HuH-7.5 (cell line): ENCODE measurements around the gene FHIT.
"Not testable (repeated sequence)": the region's sequence is repeated elsewhere in the genome, so short reads cannot be mapped to it uniquely, and the experiment has no call there.

Experiments
- DNase-seq: peaks from one replicate; pipeline ENCODE4 v3.0.0; 2011; ENCODE audit warnings: low spot score

Gene FHIT

DNA sequence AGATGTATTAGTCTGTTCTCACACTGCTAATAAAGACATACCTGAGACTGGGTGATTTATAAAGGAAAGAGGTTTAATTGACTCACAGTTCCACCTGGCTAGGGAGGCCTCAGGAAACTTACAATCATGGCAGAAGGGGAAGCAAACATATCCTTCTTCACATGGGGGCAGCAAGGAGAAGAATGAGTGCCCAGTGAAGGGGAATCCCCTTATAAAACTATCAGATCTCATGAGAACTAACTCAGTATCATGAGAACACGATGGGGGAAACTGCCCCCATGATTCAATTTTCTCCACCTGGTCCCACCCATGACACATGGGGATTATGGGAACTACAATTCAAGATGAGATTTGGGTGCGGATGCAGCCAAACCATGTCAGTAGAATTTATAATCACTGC is 1316.7 kb downstream of the FHIT start:
- DNase-seq = not testable (repeated sequence)

DNA sequence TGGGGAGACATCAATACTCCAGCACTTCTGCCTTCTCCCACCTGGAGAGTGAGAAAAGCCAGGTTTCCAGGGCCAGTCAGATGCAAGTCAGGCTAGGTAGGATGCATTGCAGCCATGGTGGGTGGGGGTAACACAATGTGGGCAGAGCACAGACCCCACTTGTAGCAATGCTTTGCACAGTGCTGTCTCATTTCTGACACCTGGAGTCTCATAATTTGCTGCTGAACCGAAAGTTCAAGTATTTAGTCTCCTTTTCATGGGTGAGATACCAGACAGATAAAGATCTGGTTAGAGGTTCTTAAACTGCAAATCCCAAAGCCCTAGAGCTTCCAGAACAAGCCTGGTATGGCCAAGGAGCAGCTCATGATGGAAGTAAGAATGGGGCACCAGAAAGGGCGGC is 1321.1 kb downstream of the FHIT start:
- no peak for DNase-seq

DNA sequence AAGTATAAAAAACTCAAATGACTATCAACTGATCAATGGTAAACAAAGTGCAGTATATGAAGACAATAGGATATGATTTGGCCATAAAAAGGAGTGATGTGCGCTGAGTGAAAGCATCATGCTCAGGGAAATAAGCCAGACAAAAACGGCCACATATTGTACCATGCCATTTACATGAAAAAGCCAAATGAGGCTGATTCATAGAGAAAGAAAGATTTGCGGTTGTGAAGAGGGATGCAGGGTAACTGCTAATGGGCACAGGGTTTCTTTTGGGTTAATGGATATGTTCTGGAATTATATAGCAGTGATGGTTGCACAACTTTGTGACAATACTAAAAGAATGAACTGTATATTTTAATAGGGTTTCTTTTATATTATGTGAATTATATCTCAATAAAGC is 1324.2 kb downstream of the FHIT start:
- DNase-seq = no peak

DNA sequence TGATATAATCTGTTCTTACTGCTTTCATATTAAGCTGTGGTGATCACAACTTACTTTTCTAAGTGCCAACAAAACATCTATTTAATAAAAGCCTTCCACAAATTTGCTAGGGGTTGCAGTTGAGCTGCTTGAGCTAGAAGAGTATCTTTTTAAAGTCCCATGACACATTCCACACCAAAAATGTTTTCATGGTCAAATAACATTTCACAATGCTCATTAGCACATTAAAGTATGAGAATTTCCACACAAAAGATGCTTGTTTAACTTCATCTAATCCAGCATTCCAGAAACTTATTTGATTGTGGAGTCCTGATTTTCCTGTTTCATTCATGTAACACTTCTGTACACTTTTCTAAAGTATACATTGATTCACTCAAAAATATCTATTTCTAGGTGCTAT is 1325.3 kb downstream of the FHIT start:
- no peak for DNase-seq

DNA sequence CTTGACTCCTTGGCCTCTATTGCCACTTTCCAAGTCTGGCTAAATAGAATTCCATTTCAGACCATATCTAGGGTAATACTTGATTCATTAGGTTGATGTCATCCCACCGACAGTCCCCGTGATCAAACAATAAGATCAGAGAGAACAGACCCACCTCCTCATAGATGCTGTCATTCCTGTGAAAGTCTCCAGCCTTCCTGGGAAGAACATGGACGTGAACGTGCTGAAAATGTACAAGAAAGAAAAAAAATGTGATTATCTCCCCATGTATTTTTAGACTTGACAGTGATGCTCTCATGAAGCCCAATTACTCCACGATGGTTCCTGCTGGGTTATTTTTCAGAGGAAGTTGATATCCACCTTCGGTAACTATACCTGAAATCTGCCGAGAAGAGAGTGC is 1329.1 kb downstream of the FHIT start:
- DNase-seq = no peak

DNA sequence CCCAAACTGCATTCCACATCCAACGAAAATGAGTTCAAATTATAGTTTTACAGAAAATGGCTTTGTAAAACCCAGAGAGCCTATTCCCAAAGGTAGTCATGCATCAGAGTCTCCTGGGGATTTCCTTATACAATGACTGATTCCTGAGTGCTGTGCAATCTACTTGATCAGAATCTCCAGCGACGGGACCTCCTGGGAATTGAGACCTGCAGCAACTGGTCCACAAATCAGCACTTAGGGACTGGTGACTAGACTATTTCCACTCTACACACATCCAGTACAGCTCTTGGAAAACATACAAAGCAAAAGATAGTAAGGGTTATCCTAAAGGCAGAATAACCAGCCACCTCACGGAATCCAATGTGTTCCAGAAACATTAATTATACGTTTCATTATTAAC is 1330.4 kb downstream of the FHIT start:
- no peak for DNase-seq

DNA sequence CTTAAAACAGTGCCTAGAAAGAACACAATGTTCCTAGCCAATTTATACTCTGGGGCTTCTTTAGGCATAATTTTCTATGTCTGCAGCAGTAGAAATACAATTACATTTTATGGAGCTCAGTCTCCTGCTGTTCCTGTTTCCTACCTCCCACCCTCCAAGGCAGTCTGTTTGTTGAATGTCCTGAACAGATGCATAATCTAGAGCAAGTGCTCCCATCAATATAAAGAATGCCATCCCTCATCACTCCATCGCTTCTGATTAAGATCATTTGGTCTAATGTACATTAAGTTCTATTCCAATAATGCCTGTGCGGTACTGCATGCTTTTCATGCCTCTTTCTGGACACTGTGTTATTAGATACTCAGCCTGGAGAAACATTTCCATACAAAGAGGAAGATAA is 1331.7 kb downstream of the FHIT start:
- DNase-seq = no peak

DNA sequence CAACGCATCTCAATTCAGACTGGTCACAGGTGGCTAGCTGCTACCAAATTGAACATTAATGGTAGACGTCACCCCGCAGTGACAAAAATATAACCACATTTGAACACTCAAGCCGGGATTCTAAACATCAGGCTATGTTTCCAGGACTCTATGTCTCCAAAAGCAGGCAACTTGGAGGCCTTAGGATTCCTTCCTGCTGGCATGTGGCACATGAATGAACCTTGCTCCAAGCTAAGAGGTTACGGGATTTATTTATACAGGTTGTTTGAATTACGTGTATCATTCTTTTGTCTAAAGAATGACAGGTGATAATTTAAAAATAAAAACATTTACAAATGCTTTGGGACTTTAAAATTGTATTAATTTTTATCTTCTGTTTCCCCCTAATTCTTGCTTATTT is 1337.0 kb downstream of the FHIT start:
- DNase-seq = no peak

DNA sequence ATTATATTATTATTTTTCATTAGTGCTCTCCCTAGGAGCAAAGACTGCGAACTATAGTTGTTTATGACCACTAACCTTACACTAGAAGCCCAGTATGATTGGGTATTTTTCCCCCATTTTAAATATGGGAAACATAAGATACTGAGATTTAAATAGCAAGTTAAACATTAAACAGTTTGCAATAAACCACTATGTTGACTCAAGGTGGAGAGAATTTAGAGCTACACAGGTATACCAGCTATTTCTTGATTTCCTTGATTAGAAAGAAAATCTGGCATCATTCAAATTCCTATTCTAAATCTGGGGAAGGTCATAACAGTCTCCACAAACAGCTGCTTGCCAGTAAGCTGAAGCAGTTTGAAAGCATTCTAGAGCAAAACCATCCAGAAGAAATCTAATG is 1337.6 kb downstream of the FHIT start:
- DNase-seq = no peak

DNA sequence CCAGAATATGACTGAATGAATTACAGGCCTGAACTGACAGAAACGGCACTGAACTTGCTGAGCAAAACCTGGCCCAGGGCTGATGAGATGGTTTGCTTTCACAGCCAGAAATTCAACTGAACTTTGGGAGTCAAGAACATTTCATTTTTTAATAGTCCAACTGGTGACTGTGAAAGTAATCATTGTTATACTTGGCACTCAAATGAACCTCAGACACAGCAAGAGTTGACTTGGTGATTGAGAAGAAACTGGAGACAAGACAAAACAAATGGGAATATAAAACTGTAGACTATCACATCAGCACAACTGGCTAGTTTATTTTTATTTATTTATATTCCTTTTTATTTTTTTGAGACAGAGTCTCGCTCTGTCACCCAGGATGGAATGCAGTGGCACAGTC is 1342.6 kb downstream of the FHIT start:
- DNase-seq = no peak

DNA sequence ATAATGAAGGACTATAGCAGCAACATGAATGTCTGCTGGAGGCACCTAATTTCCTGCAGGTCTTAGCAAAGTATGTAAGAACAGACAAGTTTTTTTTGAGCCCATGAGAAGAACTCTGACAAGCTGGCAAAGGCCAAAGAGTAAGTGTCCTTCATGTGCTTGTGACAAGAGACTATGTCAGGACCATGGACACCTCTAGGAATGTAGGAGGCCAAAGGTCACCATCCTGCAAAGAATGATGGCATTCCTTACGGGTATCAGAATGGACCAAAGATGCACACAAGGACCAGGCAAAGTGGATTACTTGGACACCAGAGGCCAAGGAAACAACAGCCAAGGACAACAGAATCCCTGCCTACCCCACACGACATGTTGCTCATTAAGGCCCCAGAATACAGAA is 1343.0 kb downstream of the FHIT start:
- DNase-seq = no peak

DNA sequence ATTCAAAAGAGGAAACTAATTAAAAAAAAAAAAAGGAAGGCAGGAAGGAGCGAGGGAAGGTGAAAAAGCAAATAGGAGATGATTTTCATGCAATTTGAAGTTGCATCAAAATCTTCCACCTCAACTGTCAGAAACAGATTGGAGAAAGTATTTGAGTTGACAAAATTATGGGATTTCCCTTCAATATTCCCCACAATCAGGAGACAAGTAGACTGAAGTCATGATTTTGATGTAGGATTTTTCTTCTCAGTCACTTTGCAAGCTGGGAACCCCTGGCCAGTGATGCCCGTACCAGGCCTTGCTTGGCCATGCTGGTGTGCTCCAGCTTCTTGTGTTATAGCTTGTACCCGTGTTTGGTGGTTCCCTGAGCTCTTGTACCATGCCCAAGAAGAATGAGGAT is 1347.0 kb downstream of the FHIT start:
- no peak for DNase-seq

DNA sequence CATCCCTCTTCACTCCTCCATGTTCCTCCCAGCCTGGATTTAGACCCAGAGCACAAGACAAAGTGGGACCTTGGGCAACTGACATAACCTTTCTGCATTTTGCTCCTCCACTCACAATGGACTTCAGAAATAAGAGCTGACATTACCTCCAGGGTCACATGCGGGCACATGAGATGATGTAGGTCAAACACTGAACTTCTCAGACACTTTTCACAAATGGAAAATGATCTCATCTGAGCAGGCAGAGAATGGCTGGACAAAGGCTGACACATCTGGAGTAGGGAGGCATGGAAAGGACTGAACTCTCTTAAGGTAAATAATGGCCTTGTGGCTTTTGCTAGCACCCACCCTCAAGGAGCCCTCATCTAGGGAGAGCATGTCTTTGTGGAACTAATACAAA is 1352.2 kb downstream of the FHIT start:
- DNase-seq = no peak

DNA sequence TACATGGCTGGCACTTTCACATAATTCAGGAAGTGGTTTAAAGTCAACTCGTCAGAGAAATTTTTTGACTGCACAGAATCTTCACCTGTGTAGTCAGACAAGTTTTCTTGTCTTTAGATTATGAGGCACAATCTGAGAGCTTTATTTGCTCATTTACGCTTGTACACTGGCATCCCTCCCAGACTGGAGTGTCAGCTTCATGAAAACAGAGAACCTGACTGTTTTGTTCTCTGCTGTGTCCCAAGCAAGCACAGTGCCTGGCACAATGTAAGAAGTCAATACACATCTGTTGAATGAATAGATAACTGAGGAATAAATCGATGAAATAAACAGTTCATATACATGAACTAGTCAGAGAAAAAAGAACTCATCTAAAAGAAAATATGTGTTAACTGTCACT is 1355.3 kb downstream of the FHIT start:
- DNase-seq = no peak

DNA sequence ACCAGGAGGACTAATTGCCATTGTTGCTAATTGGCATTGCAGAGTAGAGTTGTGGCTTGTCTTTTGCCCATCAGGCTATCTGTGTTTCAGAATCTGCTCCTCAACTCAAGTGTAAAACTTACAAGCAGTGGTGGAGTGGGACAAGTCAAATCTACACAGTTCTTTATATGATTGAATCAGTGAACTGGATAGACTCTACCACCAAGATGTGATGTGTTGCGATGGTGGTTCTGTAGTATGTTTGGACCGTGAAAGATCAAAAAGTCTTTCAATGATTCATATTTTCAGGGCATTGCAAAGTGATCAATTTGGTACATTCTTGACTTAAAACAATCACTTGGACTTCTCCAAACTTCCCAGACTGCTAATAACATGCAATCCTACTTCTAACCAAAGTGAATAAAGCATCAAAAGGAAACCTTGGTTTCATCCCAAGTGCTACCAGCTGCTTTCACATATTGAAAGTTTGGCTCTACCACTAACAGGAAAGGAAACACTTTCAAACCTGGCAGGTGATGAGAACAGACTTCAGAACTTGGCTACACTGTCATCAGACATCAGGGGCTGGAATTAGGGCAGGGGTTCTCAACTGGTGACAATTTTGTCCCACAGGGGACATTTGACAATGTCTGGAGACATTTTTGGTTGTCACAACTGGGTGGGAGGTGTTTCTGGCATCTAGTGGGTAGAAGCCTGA is 1356.7 kb downstream of the FHIT start:
- DNase-seq = no peak

DNA sequence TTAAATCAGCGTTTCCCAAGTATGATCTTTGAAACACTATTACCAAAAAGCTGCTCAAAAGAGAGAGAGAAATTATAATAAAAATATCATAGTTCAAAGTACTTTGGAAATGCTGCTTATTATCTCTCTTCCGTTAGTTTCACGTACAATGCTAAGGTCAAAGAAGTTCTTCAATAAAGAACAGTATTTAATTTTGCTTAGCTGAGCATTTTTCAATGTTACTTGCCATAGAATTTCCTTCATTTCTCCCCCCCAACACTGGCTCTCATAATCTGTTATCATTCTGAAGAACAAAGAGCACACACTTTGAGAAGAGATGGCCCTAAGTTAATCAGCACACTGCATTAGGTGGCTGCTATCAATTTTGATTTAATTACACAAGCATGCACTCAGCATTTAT is 1360.6 kb downstream of the FHIT start:
- no peak for DNase-seq

DNA sequence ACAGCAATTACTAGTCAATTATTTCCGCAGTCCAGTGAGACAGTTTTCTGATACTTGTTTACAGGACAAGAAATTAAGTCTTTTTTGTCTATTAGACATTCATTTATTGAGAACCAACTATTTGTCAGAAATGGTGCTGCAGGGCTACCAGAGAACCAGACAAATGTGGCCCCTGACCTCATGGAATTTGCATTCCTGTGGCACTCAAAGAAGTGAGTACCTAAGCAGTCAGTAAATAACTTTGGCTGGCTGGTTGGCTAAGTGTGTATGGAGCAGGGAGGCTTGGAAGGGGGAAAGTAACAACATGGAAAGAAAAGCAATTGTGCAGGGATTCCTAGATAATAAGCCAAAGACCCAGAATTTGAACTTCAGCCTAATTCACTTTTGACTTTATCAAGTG is 1364.5 kb downstream of the FHIT start:
- no peak for DNase-seq

DNA sequence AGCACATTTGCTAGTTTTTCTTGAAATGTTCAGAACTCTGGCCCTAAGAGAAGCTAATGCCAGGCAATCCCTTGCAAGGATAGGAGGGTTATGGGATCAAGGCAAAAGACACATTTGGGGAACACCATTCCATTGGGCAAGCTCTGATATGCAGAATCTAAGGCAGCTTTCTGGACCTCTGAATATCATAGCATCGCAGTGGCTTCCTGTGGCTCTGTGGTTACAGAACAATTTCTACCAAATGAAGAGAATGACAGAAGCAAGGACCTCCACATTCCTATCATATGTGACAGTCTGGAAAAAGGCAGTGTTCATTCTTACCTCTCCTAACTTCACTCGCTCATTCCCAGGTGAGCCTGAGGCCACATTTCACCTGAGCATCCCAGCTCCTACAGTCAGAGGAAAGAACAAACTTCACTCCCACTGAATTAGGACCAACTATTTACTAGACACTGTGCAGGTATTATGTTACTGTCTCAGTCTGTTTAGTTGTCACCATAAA is 1365.3 kb downstream of the FHIT start:
- no peak for DNase-seq

DNA sequence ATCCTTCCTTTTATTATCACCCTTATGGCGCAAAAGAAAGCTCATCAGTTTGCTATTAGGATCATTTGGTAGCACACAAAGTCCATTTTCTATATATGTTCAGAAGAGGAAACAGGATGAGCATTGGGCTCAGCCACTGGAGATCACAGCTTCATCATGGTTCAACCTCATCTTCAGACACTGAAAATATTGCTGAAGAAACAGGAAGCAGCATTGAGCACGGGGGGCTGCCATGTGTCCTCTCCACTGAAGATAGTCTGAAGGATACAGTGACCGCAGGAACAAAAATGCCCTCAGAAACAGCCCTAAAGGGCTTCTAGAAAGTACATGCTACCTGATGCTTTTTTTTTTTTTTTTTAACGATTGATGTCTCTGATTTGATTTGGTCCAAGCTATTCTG is 1366.2 kb downstream of the FHIT start:
- DNase-seq = no peak

DNA sequence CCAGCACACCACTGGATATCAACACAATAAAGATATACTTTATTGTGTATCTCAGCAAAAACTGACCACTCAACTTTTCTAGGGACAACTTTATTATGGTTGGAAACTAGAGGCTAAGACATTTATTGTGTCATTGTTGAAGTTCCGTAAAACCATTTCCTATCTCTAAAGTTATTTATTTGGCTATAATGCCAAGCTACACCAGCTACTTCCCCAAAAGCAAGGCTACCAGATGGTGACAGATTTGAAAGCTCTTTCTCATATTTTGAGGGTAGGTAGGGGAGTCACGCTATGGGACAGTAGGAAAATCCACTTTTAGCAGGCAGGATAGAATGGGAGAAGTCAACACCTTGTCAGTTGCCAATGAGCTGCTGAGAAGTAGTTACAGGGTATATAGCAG is 1366.8 kb downstream of the FHIT start:
- no peak for DNase-seq

DNA sequence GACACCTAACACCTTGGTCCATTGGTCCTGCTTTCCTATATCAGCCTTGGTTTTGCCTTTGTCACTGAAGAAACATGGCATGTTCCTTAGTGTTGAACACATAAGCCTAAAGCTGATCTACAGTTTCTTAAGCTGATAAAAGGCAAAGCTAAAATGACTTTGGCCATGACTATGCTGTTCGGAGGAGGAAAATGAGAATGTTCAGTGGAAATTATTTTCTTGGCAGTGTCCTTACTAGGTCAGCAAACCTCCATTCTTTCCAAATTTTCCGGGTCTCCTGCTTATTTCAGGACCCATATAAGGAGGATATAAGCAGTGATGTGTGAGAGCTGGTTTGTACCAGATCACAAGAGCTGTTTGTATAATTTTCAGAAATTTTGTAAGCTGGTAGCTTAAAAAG is 1368.5 kb downstream of the FHIT start:
- DNase-seq = no peak

DNA sequence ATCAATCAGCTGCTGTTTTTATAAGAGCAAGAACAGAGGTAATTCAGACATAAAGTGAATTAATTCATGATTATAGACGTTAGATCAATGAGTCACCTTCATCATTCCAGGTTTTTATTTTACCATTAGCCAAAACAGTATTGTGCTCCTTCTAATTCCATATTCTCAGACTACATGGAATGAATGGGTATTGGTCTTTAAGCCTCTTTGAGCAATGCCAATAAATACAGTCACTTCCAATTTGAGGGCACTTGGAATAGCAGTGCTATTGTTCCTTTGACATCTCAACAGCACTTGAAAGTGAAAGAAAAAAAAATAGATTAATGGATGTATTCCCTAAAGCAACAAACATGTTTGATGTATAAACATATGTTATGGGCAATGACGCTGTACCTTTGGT is 1370.5 kb downstream of the FHIT start:
- DNase-seq = no peak

DNA sequence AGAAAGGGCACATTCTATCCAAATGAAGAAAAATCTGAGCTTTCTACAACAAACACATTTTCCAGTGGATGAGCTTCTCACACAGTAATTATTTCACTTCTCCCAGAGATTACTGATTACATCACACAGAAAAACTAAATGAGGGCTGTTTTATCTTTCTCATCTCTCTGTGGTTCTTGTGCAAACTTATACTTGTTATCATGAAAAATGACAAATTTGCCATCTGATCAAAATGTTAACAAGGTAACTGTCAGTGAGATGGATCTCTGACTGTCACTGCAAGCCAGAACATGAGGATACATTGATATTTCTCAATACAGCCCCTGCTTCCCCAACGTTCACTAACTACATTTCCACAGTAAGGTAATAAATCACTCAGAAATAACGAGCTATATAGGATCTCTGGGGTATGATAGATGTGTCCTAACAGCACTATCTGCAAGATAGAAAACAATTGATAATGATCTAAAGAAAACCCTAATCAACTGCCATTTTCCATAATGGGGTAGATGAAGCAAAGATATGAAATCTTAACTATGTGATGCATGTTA is 1372.1 kb downstream of the FHIT start:
- DNase-seq = no peak

DNA sequence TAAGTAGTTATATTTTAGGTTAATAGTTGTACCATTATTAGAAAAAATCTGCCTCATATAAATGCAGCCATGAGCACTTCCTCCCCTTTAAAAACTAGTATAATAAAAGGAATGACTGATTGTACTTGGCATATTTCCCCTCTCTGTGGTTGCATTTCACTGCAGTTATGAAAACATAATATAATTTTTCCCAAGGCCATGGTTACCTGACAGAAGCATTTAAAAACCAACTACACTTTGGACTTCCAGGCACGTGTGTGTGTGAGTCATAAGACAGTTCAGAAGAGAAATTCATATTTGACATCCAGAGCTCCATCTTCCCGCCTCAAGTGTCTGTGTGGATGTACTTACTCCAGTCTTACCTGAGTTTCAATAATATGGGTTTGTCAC is 1373.2 kb downstream of the FHIT start:
- DNase-seq = no peak
